Spleen (tissue), 7 donors: Measurements from ENCODE around the gene VLDLR.

Experiments
- POLR2AphosphoS5 ChIP-seq, 3 donors: sonication (generic); formaldehyde crosslinking; IDR thresholded peaks; one replicate each; pipeline ENCODE4 v1.5.1; 2017; ENCODE audit warnings: antibody characterized with exemption in 3 of 3
- TF ChIP-seq, protein P1 (sequence below), 11 experiments: fragments of 200-600 bp in 7 of 11; fragments of 450-650 bp in 4 of 11; sonication (generic) in 4 of 11; IDR thresholded peaks in 8 of 11; conservative IDR thresholded peaks in 3 of 11; 1 replicate in 7 of 11; 2 replicates in 4 of 11; pipeline versions ENCODE4 v1.4.0 to v1.8.0; 2016 to 2021; ENCODE audit warnings: antibody characterized with exemption in 11 of 11, inconsistent platforms in 4 of 11, mild to moderate bottlenecking in 1 of 11
- donor health status: DM: no; HTN: no; CAD: no; lungs with moderate emphysema.
- donor health status: DM: no; HTN: no; CAD: no.
- donor health status: DM: no; HTN: no; CAD: no.

DNA sequence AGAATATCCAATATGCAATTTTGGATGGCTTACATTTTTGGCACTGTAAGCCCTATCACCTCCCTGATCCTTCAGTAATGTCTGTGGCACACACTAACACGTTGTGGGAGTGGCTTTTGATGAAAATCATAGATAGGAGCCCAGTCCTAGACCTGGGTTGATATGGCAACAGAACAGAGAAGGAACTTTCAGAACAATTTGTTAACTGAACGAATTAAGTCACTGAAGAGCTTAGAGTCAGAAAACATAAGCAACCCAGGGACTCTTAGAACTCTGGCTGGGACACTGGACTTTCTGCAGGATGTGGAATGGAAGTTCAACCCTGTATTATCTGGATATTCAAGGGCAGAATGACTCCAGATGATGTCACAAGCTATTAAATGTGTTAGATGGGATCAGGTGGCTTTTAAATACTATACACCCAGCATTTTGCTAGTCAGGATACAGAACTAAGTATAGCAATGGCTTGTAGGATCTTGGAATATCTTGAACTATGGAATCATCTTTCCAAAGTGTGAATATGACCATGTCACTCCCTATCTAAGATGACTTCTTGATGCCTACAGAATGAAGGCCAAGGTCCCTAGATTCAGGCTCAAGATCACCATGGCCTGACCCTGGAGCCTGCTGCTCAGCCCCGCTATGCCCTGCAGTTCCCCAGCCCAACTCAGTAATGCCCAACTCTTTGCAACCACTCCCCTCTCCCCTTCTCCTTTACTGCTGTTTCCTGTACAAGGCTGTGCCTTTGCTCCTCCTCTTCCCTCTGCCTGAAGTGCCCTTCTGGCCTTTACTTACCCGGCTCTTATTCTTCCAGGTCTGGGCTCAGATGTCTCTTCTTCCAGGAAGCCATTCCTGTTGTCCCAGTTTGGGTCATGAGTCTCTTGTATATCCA is 42.8 kb downstream of the VLDLR start:
- TF ChIP-seq, protein P1, sequence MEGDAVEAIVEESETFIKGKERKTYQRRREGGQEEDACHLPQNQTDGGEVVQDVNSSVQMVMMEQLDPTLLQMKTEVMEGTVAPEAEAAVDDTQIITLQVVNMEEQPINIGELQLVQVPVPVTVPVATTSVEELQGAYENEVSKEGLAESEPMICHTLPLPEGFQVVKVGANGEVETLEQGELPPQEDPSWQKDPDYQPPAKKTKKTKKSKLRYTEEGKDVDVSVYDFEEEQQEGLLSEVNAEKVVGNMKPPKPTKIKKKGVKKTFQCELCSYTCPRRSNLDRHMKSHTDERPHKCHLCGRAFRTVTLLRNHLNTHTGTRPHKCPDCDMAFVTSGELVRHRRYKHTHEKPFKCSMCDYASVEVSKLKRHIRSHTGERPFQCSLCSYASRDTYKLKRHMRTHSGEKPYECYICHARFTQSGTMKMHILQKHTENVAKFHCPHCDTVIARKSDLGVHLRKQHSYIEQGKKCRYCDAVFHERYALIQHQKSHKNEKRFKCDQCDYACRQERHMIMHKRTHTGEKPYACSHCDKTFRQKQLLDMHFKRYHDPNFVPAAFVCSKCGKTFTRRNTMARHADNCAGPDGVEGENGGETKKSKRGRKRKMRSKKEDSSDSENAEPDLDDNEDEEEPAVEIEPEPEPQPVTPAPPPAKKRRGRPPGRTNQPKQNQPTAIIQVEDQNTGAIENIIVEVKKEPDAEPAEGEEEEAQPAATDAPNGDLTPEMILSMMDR (IDR thresholded peaks at IDR 0.05 in 8 of 11, conservative IDR thresholded peaks at IDR 0.05 in 3 of 11): no peak
- TF ChIP-seq POLR2AphosphoS5 (IDR thresholded peaks at IDR 0.05): no peak
